Fibroblast of skin of back (primary cell): Measurements from ENCODE around the gene GPR160.
A peak's percentile ranks its signal among the peaks of the same experiment; 100 is the strongest.
"Not testable (repeated sequence)": the region's sequence is repeated elsewhere in the genome, so short reads cannot be mapped to it uniquely, and the experiment has no call there.

Source experiments
- DNase-seq: peaks from one replicate; pipeline ENCODE4 v3.0.0-alpha.2; 2013

Gene GPR160

GRCh38 chr3:170111147-170111771 lies 73.5 kb downstream of the GPR160 start:
- no peak for DNase-seq

GRCh38 chr3:170114165-170114564 lies 76.4 kb downstream of the GPR160 start:
- not testable (repeated sequence) for DNase-seq

- peak; percentile 10 for DNase-seq
Observed at GRCh38 chr3:170117134-170117533, 79.3 kb downstream of the GPR160 start.

GRCh38 chr3:170128259-170128976 lies 90.6 kb downstream of the GPR160 start:
- DNase-seq, result no peak

- peak; percentile 19 for DNase-seq
Observed at GRCh38 chr3:170128977-170129431, 91.2 kb downstream of the GPR160 start.

DNA sequence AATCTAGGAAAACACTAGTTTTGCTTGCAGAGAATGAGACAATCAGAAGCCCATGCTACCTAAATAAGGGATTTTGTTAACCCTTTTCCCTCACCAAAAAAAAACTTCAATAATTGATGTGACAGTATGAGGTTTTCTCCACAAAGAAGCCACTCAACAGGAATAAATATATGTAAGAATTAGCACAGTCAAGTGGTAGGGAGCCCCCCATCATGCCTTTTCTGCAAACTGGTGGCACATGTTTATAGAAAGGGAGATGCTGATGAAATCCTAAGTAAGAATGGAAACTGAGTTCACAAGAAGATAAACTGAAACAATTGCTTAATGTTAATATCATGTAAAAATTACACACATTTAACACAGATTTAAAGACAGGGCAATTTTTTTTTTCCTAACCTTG lies 92.7 kb downstream of the GPR160 start:
- DNase-seq, result no peak

- DNase-seq, result peak; percentile 8
Observed at GRCh38 chr3:170132335-170132734, 94.5 kb downstream of the GPR160 start.
